Effector memory CD4-positive, alpha-beta T cell (primary cell): ENCODE data around the gene NEMP1.

Source experiments
- DNase-seq, 3 donors: peaks; one replicate each; pipeline ENCODE4 v3.0.0-alpha.2; 2020
- H3K27ac ChIP-seq: 2 replicates; pipeline ENCODE4 v1.7.0; 2013; ENCODE audit warnings: mild to moderate bottlenecking, low read length, moderate library complexity; ENCODE audit not compliant: insufficient read depth, poor library complexity, severe bottlenecking
- H3K27me3 ChIP-seq: replicated peaks from 2 replicates; pipeline ENCODE4 v1.7.0; 2013; ENCODE audit warnings: mild to moderate bottlenecking, low read length; ENCODE audit not compliant: insufficient read depth, control insufficient read depth, poor library complexity, severe bottlenecking
- H3K36me3 ChIP-seq: 2 replicates; pipeline ENCODE4 v1.7.0; 2013; ENCODE audit warnings: mild to moderate bottlenecking, low read length, moderate library complexity; ENCODE audit not compliant: control insufficient read depth, insufficient read depth
- H3K4me1 ChIP-seq: 2 replicates; pipeline ENCODE4 v1.7.0; 2013; ENCODE audit warnings: low read length, mild to moderate bottlenecking; ENCODE audit not compliant: control insufficient read depth, insufficient read depth, poor library complexity, severe bottlenecking
- H3K4me3 ChIP-seq: 2 replicates; pipeline ENCODE4 v1.7.0; 2013; ENCODE audit warnings: low read length, low read depth, mild to moderate bottlenecking; ENCODE audit not compliant: insufficient read depth, poor library complexity, severe bottlenecking
- H3K9me3 ChIP-seq: 2 replicates; pipeline ENCODE4 v1.7.0; 2013; ENCODE audit warnings: mild to moderate bottlenecking, low read length, moderate library complexity; ENCODE audit not compliant: control insufficient read depth

The NEMP1 gene

DNA sequence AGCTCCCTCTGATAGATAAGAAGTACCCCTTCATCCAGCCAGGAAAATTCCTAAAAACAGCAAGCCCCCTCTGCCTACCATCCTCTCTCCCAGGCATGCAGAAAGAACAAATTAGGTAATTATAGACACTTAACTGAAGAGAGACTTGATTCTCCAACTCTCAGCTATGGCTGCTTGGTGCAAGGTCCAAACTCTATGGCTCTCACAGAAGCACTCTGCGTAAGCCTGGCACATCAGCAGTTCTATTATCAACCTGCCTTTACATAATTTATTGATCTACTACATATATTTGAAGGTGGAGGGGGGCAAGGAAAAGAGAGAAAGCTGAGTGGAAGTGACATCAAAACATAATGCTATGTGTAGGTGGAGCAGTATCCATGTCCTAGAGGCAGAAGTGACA lies 27.6 kb downstream of the NEMP1 start:
- no peak for DNase-seq
- H3K27me3 ChIP-seq: no peaks in the 10 kb centered on the region
- H3K4me1 ChIP-seq: peaks cover 3% of the 10 kb centered on the region
- H3K4me3 ChIP-seq: no peak overlapping the region
- H3K36me3 ChIP-seq: no peaks in the 10 kb centered on the region
- H3K9me3 ChIP-seq: no peaks in the 10 kb centered on the region
- no peak overlapping the region for H3K27ac ChIP-seq

- H3K27ac ChIP-seq: no peak within 1 kb of the TSS
- H3K36me3 ChIP-seq: no peaks in the 10 kb centered on the region
- H3K4me1 ChIP-seq: peaks cover 3% of the 10 kb centered on the region
- no peak for DNase-seq
- H3K4me3 ChIP-seq: no peak within 1 kb of the TSS
- H3K9me3 ChIP-seq: no peaks in the 10 kb centered on the region
- no peaks in the 10 kb centered on the region for H3K27me3 ChIP-seq
These were observed 28.7 kb downstream of the NEMP1 start, which contains the start of gene MYO1A for GRCh38 chr12:57049890-57050289. Gene MYO1A (minus strand): TSS chr12:57050129. CDS start chr12:57048323, 1,806 bp downstream.

- Histone ChIP-seq H3K36me3 (no peaks in the 10 kb centered on the region), H3K27me3 (no peaks in the 10 kb centered on the region), H3K4me3 (no peak overlapping the region), H3K9me3 (no peaks in the 10 kb centered on the region), H3K4me1 (peaks cover 3% of the 10 kb centered on the region), H3K27ac (no peak overlapping the region)
- DNase-seq: no peak
These were observed 29.5 kb downstream of the NEMP1 start for GRCh38 chr12:57049119-57049446.

DNA sequence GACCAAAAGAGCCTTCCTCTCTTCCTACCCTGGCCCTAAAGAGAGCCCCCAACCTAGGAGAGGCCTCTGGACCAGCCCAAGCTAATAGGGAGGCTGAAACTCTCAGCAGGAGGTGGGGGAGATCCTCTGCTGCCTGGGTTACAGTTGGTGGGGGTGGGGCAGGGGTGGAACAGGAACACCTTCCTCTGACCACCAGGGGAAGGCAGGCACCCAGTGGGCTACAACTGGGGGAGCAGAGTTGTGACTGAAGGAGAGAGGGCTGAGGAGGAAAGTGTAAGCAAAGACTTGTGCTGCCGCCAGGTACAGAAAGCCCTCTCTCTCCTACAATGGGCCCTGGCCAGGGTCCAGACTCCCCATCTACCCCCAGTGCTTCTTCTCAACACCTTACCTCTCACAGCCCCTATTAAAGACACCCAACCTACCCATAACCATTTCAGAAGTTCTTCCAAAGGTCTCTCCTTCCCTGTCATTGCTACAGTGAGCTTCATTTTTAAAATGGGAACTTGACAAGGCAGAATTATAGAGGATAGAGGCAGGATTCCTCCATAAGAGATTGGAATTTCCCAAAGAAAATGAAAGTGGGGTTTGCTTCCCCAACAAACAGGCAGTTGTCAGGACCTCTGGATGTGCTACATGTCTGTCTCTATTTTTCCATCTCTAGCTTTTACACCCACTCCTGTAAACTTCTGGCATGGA lies 30.0 kb downstream of the NEMP1 start:
- Histone ChIP-seq H3K36me3 (no peaks in the 10 kb centered on the region), H3K9me3 (no peaks in the 10 kb centered on the region), H3K4me1 (peaks cover 3% of the 10 kb centered on the region), H3K27me3 (no peaks in the 10 kb centered on the region), H3K27ac (no peak overlapping the region), H3K4me3 (no peak overlapping the region)
- no peak for DNase-seq

DNA sequence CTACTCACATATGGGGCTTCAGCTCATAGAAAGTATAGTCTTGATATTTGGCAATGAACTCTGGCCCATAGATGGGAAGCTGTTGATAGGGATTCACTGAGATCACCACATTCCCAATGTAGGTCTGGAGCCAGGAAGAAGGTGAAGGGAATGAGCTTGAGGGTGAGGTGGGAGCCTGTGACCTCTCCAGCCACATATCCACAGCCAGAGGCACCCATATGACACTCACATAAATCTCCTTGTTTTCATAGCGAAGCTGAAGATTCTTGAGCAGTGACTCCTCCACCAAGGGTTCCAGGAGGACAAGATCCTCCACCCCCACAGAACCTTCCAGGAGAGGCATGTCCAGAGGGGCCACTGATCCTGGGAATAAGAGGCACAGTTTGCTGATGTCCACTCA lies 30.6 kb downstream of the NEMP1 start:
- no peak for DNase-seq
- peaks cover 3% of the 10 kb centered on the region for H3K4me1 ChIP-seq
- H3K4me3 ChIP-seq: no peak overlapping the region
- no peaks in the 10 kb centered on the region for H3K36me3 ChIP-seq
- no peaks in the 10 kb centered on the region for H3K9me3 ChIP-seq
- H3K27me3 ChIP-seq: no peaks in the 10 kb centered on the region
- H3K27ac ChIP-seq: no peak overlapping the region

- no peaks in the 10 kb centered on the region for H3K27me3 ChIP-seq
- no peak overlapping the region for H3K27ac ChIP-seq
These were observed 31.4 kb downstream of the NEMP1 start for GRCh38 chr12:57046947-57047890.

DNA sequence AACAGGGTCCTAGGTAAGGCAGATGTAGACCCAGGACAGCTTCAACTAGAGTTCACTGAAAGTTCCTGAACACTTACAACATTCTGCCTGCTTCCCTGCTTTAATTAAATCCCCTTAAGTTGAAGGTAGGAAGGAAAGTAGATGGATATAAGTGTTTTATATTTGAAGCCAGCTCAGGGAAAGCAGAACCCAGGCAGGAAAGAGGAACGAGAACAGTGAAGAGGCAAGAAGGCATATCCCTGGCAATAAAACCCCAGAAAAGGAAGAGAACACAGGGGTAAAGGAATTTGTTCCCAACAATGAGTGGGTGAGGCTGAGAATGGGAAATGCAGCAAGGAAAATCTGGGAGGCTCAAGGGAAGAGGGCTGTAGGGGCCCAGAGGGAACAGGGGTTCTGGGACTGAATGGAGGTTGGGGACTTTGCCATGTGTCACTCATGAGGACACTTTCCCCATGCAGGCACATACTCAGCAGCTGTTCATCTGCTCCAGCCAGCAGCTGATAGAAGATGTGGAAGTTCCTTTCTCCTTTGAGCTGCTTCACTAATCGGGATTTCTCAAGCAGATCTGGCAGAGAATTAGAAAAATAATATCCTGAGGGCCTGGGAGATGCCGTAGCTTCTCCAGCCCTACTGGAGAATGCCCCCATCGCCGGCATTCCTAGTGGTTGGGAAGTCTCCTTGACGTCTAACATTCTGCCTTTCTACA lies 32.4 kb downstream of the NEMP1 start:
- no peaks in the 10 kb centered on the region for H3K36me3 ChIP-seq
- DNase-seq: no peak
- no peaks in the 10 kb centered on the region for H3K27me3 ChIP-seq
- H3K9me3 ChIP-seq: no peaks in the 10 kb centered on the region
- no peak overlapping the region for H3K4me3 ChIP-seq
- H3K4me1 ChIP-seq: peaks cover 3% of the 10 kb centered on the region
- H3K27ac ChIP-seq: no peak overlapping the region

More at GRCh38 chr12:57046947-57047890, 31.4 kb downstream of the NEMP1 start:
- Histone ChIP-seq H3K9me3 (no peaks in the 10 kb centered on the region), H3K4me3 (no peak overlapping the region), H3K36me3 (no peaks in the 10 kb centered on the region), H3K4me1 (peaks cover 3% of the 10 kb centered on the region)
- DNase-seq: no peak

- Histone ChIP-seq H3K4me1 (peaks cover 3% of the 10 kb centered on the region), H3K27me3 (no peaks in the 10 kb centered on the region), H3K27ac (no peak overlapping the region), H3K4me3 (no peak overlapping the region), H3K36me3 (no peaks in the 10 kb centered on the region), H3K9me3 (no peaks in the 10 kb centered on the region)
- DNase-seq: no peak
These were observed 33.7 kb downstream of the NEMP1 start for GRCh38 chr12:57044889-57045288.

DNA sequence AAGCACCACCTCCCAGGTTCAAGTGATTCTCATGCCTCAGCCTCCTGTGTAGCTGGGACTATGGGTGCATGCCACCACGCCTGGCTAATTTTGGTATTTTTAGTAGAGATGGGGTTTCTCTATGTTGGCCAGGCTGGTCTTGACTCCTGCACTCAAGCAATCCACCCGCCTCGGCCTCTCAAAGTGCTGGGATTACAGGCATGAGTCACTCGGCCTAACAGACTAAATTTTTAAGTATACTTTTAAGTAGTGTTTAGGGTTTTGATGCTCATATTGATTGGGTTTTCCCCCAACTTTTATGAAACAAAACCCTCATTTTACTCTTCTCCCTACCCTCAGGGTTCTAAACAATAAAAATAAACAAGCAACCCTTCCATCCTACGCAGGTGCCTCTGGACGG lies 34.1 kb downstream of the NEMP1 start:
- Histone ChIP-seq H3K9me3 (no peaks in the 10 kb centered on the region), H3K4me3 (no peak overlapping the region), H3K27ac (no peak overlapping the region), H3K4me1 (peaks cover 3% of the 10 kb centered on the region), H3K36me3 (no peaks in the 10 kb centered on the region), H3K27me3 (no peaks in the 10 kb centered on the region)
- no peak for DNase-seq
